Sigmoid colon (tissue), 4 donors: ENCODE data around the gene HECA.

Experiments used
- EP300 ChIP-seq, 4 donors: sonication (generic); formaldehyde crosslinking; IDR thresholded peaks; one replicate each; pipeline ENCODE4 v1.6.1; 2017; ENCODE audit warnings: antibody characterized with exemption in 4 of 4
- POLR2A ChIP-seq, 2 donors: fragments of 450-650 bp; IDR thresholded peaks; one replicate each; pipeline ENCODE4 v1.6.1; 2016; ENCODE audit warnings: antibody characterized with exemption in 2 of 2, mild to moderate bottlenecking in 2 of 2, moderate library complexity in 2 of 2
- POLR2AphosphoS5 ChIP-seq, 4 donors: sonication (generic); formaldehyde crosslinking; IDR thresholded peaks; one replicate each; pipeline ENCODE4 v1.6.1; 2017; ENCODE audit warnings: antibody characterized with exemption in 4 of 4
- TF ChIP-seq, protein P1 (sequence below), 4 experiments: fragments of 450-650 bp in 3 of 4; fragments of 200-600 bp in 1 of 4; IDR thresholded peaks; one replicate each; pipeline ENCODE4 v1.5.1; 2016 to 2019; ENCODE audit warnings: antibody characterized with exemption in 4 of 4, mild to moderate bottlenecking in 3 of 4, moderate library complexity in 2 of 4

DNA sequence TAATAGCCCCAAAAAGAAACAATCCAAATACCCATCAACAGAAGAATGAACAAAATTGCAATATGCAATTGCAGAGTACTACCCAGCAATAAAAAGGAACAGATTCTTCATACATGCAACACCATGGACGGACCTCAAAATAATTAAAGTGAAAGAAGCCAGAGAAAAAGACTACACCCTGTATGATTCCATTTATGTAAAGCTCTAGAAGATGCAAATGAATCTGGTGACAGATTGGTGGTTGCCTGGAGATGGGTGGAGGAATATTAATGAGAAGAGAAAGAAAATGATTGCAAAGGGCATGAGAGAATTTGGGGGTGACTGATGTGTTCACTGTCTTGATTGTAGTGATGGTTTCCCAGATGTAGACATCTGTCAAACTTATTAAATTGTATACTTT lies 51.8 kb downstream of the HECA start:
- TF ChIP-seq, protein P1, sequence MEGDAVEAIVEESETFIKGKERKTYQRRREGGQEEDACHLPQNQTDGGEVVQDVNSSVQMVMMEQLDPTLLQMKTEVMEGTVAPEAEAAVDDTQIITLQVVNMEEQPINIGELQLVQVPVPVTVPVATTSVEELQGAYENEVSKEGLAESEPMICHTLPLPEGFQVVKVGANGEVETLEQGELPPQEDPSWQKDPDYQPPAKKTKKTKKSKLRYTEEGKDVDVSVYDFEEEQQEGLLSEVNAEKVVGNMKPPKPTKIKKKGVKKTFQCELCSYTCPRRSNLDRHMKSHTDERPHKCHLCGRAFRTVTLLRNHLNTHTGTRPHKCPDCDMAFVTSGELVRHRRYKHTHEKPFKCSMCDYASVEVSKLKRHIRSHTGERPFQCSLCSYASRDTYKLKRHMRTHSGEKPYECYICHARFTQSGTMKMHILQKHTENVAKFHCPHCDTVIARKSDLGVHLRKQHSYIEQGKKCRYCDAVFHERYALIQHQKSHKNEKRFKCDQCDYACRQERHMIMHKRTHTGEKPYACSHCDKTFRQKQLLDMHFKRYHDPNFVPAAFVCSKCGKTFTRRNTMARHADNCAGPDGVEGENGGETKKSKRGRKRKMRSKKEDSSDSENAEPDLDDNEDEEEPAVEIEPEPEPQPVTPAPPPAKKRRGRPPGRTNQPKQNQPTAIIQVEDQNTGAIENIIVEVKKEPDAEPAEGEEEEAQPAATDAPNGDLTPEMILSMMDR (IDR thresholded peaks at IDR 0.05), result no peak
- TF ChIP-seq POLR2AphosphoS5 (IDR thresholded peaks at IDR 0.05), result no peak
- no peak for TF ChIP-seq POLR2A (IDR thresholded peaks at IDR 0.05)
- TF ChIP-seq EP300 (IDR thresholded peaks at IDR 0.05), result no peak
